Hematopoietic multipotent progenitor cell treated with erythropoietin and hydrocortisone succinate and interleukin-3 and kit ligand, for 17 days (in vitro differentiated cells): ENCODE measurements around the gene GRM7.

ENCODE experiments used
- DNase-seq: peaks from one replicate; pipeline ENCODE4 v3.0.0-alpha.2; 2015; ENCODE audit warnings: low spot score

GRM7 gene

GRCh38 chr3:7146529-7146928, 285.6 kb downstream of the GRM7 start:
- no peak for DNase-seq

GRCh38 chr3:7158516-7158915, 297.6 kb downstream of the GRM7 start:
- no peak for DNase-seq

GRCh38 chr3:7160689-7161088, 299.8 kb downstream of the GRM7 start:
- no peak for DNase-seq

- no peak for DNase-seq
Observed at GRCh38 chr3:7166460-7166859, 305.5 kb downstream of the GRM7 start.

GRCh38 chr3:7171493-7171892, 310.6 kb downstream of the GRM7 start:
- no peak for DNase-seq

- no peak for DNase-seq
Observed at GRCh38 chr3:7172996-7173395, 312.1 kb downstream of the GRM7 start.

GRCh38 chr3:7188551-7188950, 327.6 kb downstream of the GRM7 start:
- DNase-seq: no peak

GRCh38 chr3:7190095-7190494, 329.2 kb downstream of the GRM7 start:
- DNase-seq: no peak

GRCh38 chr3:7193269-7193668, 332.4 kb downstream of the GRM7 start:
- DNase-seq: no peak

- no peak for DNase-seq
Observed at GRCh38 chr3:7194071-7194835, 333.3 kb downstream of the GRM7 start.

GRCh38 chr3:7195934-7196333, 335.0 kb downstream of the GRM7 start:
- DNase-seq: no peak

GRCh38 chr3:7201784-7202183, 340.9 kb downstream of the GRM7 start:
- DNase-seq: no peak

GRCh38 chr3:7203969-7204847, 343.3 kb downstream of the GRM7 start:
- DNase-seq: no peak

- no peak for DNase-seq
Observed at GRCh38 chr3:7204848-7205156, 343.9 kb downstream of the GRM7 start.

- no peak for DNase-seq
Observed at GRCh38 chr3:7205535-7205934, 344.6 kb downstream of the GRM7 start.

- no peak for DNase-seq
Observed at GRCh38 chr3:7205962-7206361, 345.0 kb downstream of the GRM7 start.

GRCh38 chr3:7207125-7207524, 346.2 kb downstream of the GRM7 start:
- DNase-seq: no peak

GRCh38 chr3:7207928-7208327, 347.0 kb downstream of the GRM7 start:
- no peak for DNase-seq

- no peak for DNase-seq
Observed at GRCh38 chr3:7209098-7209497, 348.2 kb downstream of the GRM7 start.

GRCh38 chr3:7211740-7212139, 350.8 kb downstream of the GRM7 start:
- DNase-seq: no peak

GRCh38 chr3:7215706-7216105, 354.8 kb downstream of the GRM7 start:
- DNase-seq: no peak

GRCh38 chr3:7226393-7226792, 365.5 kb downstream of the GRM7 start:
- no peak for DNase-seq

GRCh38 chr3:7238565-7239295, 377.8 kb downstream of the GRM7 start:
- no peak for DNase-seq
